Panc1 (cell line): ENCODE results near the gene ITPR2. TPM values are rescaled to one million over a fixed set of nuclear protein-coding genes. Genes with fewer than 3 reads are reported as not detected.

Source experiments
- ATAC-seq: fragments of 200-7000 bp; cut with Tn5 transposase; 2 replicates; pipeline ENCODE4 v1.9.1; 2020; ENCODE audit warnings: mild to moderate bottlenecking, moderate library complexity
- BruUV-seq: library from RNA; stranded (reverse); fragments of 400-500 nt; replicated peaks from 2 replicates; lab custom pipeline; 2021; lab: Mats Ljungman, UMichigan
- CTCF ChIA-PET: fragments of 300-600 bp; sonication (Branson Sonifier 250); formaldehyde crosslinking; loops from one replicate; lab custom pipeline; 2022; ENCODE audit warnings: antibody characterized with exemption; lab: Charles Lee
- POLR2A ChIA-PET: fragments of 300-600 bp; sonication (Branson Sonifier 250); formaldehyde crosslinking; loops from one replicate; lab custom pipeline; 2022; ENCODE audit warnings: antibody characterized with exemption; lab: Charles Lee
- DNase-seq: peaks from one replicate; pipeline ENCODE4 v3.0.0-alpha.2; 2010; ENCODE audit warnings: low read depth, low spot score
- H3K27ac ChIP-seq: 2 replicates; pipeline ENCODE4 v1.5.1; 2011; ENCODE audit warnings: mild to moderate bottlenecking, low read length, inconsistent platforms
- H3K27me3 ChIP-seq: fragments of 200-500 bp; sonication (Bioruptor generic); 2 replicates; pipeline ENCODE4 v1.6.0; 2014; ENCODE audit warnings: low read length, inconsistent platforms; ENCODE audit not compliant: control insufficient read depth, insufficient read depth
- H3K36me3 ChIP-seq: fragments of 200-500 bp; sonication (Bioruptor generic); 2 replicates; pipeline ENCODE4 v1.5.1; 2014; ENCODE audit warnings: inconsistent platforms, mild to moderate bottlenecking, low read length, moderate library complexity; ENCODE audit not compliant: control insufficient read depth, insufficient read depth
- H3K4me1 ChIP-seq: 2 replicates; pipeline ENCODE4 v1.5.1; 2011; ENCODE audit warnings: inconsistent platforms, mild to moderate bottlenecking, low read length, moderate library complexity; ENCODE audit not compliant: control insufficient read depth, insufficient read depth
- H3K4me3 ChIP-seq, 2 experiments: 2 replicates each; pipeline ENCODE4 v1.5.1; 2011 to 2012; ENCODE audit warnings: low read depth in 2 of 2, low read length in 2 of 2, mild to moderate bottlenecking in 2 of 2, inconsistent platforms in 1 of 2, moderate library complexity in 1 of 2
- H3K9me3 ChIP-seq: fragments of 200-500 bp; sonication (Bioruptor generic); 2 replicates; pipeline ENCODE4 v1.5.1; 2014; ENCODE audit warnings: low read depth, mild to moderate bottlenecking, inconsistent platforms, low read length, moderate library complexity; ENCODE audit not compliant: control insufficient read depth, insufficient read depth
- POLR2AphosphoS5 ChIP-seq: IDR thresholded peaks from 2 replicates; pipeline ENCODE4 v1.6.1; 2012; ENCODE audit warnings: mild to moderate bottlenecking, low read depth, low read length, moderate library complexity
- SIN3A ChIP-seq: IDR thresholded peaks from 2 replicates; pipeline ENCODE4 v1.6.1; 2012; ENCODE audit warnings: low read depth, mild to moderate bottlenecking, low read length, moderate library complexity, borderline replicate concordance; ENCODE audit not compliant: insufficient read depth
- TCF7L2 ChIP-seq: IDR thresholded peaks from 2 replicates; pipeline ENCODE4 v1.6.1; 2011; ENCODE audit warnings: mild to moderate bottlenecking, low read depth, low read length, inconsistent platforms
- in situ Hi-C: cut with HindIII; loops from 2 replicates; pipeline ENCODE4 v1.10.0; 2016; ENCODE audit warnings: low sequenced_read_pairs, low pct_unique_long_range_greater_than_20kb
- intact Hi-C: fragments of 100-400 bp; cut with micrococcal nuclease; formaldehyde crosslinking; loops from one replicate; pipeline ENCODE4 v1.10.0; 2022; ENCODE audit not compliant: unreplicated experiment
- total RNA-seq: library from RNA; stranded (reverse); gene quantifications from one replicate; pipeline ENCODE4 v1.2.1, GENCODE V29; 2021; ENCODE audit not compliant: unreplicated experiment
- TF ChIP-seq, protein P1 (sequence below), 2 experiments: IDR thresholded peaks; 2 replicates each; pipeline ENCODE4 v1.6.1; 2011 to 2012; ENCODE audit warnings: low read depth in 2 of 2, control low read depth in 1 of 2, low read length in 1 of 2, mild to moderate bottlenecking in 1 of 2, moderate library complexity in 1 of 2; ENCODE audit not compliant: insufficient read depth in 1 of 2
- TF ChIP-seq, protein P2 (sequence below): fragments of 450-650 bp; IDR thresholded peaks from 2 replicates; pipeline ENCODE4 v1.5.1; 2017; ENCODE audit warnings: mild to moderate bottlenecking

Gene ITPR2
- total RNA-seq, 1 experiment from 2014 or later, result 41.8 TPM

DNA sequence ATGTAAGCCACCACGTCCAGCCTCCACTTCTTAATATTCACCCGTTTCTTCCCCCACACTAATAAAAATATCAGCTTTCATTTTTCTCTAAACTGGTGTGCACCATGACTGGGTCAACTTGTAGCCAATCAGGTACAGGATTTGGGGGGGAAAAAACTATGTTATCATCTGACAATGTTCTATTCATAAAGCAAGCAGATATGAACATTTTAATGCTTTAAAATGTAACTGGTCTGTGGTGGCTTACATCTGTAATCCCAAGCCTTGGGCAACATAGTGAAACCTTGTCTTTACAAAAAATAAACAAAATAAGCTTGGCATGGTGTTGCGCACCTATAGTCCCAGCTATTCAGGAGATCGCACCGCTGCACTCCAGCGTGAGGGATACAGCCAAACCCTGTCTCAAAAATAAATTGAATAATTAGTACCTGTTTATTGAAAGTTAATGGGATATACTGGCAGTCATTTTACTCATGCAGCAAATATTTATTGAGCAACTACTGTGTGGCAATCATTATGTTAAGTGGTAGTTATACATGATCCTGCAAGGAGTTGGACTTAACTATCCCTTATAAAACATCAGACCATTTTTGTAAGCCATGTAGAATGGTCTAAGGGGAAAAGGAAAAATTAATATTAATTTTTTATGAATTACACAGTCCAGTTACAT is 15.3 kb upstream of the ITPR2 start:
- POLR2A ChIA-PET, result no interaction called here
- Histone ChIP-seq H3K36me3 (no peaks in the 10 kb centered on the region), H3K27ac (no peak overlapping the region), H3K4me3 (no peak overlapping the region), H3K27me3 (no peaks in the 10 kb centered on the region; the same call in 1 of the 2 replicates), H3K9me3 (no peaks in the 10 kb centered on the region), H3K4me1 (no peaks in the 10 kb centered on the region)
- DNase-seq (no peak), ATAC-seq (no peak)
- CTCF ChIA-PET, result interaction anchor here (0.5 to 0.6 kb wide), 3 partner anchors 15 to 37 kb away, joined by 3 to 5 read pairs (median 3); no protein-coding TSS in a partner anchor
- in situ Hi-C loops, result no loop called here
- no TSS peak for BruUV-seq
- intact Hi-C loops, result no loop called here
- TF ChIP-seq, protein P1, sequence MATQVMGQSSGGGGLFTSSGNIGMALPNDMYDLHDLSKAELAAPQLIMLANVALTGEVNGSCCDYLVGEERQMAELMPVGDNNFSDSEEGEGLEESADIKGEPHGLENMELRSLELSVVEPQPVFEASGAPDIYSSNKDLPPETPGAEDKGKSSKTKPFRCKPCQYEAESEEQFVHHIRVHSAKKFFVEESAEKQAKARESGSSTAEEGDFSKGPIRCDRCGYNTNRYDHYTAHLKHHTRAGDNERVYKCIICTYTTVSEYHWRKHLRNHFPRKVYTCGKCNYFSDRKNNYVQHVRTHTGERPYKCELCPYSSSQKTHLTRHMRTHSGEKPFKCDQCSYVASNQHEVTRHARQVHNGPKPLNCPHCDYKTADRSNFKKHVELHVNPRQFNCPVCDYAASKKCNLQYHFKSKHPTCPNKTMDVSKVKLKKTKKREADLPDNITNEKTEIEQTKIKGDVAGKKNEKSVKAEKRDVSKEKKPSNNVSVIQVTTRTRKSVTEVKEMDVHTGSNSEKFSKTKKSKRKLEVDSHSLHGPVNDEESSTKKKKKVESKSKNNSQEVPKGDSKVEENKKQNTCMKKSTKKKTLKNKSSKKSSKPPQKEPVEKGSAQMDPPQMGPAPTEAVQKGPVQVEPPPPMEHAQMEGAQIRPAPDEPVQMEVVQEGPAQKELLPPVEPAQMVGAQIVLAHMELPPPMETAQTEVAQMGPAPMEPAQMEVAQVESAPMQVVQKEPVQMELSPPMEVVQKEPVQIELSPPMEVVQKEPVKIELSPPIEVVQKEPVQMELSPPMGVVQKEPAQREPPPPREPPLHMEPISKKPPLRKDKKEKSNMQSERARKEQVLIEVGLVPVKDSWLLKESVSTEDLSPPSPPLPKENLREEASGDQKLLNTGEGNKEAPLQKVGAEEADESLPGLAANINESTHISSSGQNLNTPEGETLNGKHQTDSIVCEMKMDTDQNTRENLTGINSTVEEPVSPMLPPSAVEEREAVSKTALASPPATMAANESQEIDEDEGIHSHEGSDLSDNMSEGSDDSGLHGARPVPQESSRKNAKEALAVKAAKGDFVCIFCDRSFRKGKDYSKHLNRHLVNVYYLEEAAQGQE (IDR thresholded peaks at IDR 0.05; ENCODE audit: insufficient read depth in 1 of 2, low read depth in 2 of 2, low read length in 1 of 2), result no peak
- TF ChIP-seq, protein P2, sequence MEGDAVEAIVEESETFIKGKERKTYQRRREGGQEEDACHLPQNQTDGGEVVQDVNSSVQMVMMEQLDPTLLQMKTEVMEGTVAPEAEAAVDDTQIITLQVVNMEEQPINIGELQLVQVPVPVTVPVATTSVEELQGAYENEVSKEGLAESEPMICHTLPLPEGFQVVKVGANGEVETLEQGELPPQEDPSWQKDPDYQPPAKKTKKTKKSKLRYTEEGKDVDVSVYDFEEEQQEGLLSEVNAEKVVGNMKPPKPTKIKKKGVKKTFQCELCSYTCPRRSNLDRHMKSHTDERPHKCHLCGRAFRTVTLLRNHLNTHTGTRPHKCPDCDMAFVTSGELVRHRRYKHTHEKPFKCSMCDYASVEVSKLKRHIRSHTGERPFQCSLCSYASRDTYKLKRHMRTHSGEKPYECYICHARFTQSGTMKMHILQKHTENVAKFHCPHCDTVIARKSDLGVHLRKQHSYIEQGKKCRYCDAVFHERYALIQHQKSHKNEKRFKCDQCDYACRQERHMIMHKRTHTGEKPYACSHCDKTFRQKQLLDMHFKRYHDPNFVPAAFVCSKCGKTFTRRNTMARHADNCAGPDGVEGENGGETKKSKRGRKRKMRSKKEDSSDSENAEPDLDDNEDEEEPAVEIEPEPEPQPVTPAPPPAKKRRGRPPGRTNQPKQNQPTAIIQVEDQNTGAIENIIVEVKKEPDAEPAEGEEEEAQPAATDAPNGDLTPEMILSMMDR, result no peak
- TF ChIP-seq POLR2AphosphoS5, result no peak
- TF ChIP-seq SIN3A, result no peak
- no peak for TF ChIP-seq TCF7L2

DNA sequence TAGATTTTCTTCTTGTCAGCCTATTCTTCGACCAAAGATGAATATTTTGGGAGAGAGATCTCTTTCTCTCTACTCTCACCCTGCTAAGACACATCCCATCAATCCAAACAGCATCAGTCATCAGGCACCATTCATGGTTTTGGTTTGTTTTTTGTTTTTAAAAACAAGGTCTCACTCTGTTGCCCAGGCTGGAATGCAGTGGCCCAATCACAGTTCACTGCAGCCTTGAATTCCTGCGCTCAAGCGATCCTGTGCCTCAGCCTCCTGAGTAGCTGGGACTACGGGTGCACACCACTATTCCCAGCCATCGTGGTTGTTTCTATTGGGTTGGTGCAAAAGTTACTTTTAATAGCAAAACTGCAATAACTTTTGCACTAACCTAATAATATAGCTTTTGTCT is 14.4 kb upstream of the ITPR2 start:
- CTCF ChIA-PET, result interaction anchor here (0.8 kb wide), 1 partner anchor 14 kb away, joined by 3 read pairs; no protein-coding TSS in a partner anchor
- H3K9me3 ChIP-seq, result no peaks in the 10 kb centered on the region
- H3K27ac ChIP-seq, result no peak overlapping the region
- POLR2A ChIA-PET, result no interaction called here
- DNase-seq, result no peak
- in situ Hi-C loops (no loop called here), intact Hi-C loops (no loop called here)
- H3K4me3 ChIP-seq, result no peak overlapping the region
- TF ChIP-seq TCF7L2 (no peak), SIN3A (no peak)
- TF ChIP-seq, protein P2, result no peak
- BruUV-seq, result no TSS peak
- H3K4me1 ChIP-seq, result no peaks in the 10 kb centered on the region
- H3K36me3 ChIP-seq, result no peaks in the 10 kb centered on the region
- no peaks in the 10 kb centered on the region; the same call in 1 of the 2 replicates for H3K27me3 ChIP-seq
- no peak for ATAC-seq
